Measurements from ENCODE around the gene MMP24. TPM values are rescaled to one million over a fixed set of nuclear protein-coding genes. Genes with fewer than 3 reads are reported as not detected.

Gene MMP24
- total RNA-seq, 2 experiments from 2014 or later, result not detected

Small RNA genes within 50 kb of the gene (small RNA-seq; reads per million reads assigned to genes)
- gene MT1P3, result not detected
- gene RNA5SP483, result not detected

Other genes with a start within 250 kb of the MMP24 start
- gene TRPC4AP, start 133.9 kb upstream of the MMP24 start, total RNA-seq (2014; rRNA removed; shearing (Covaris generic)), result 25.5 and 31.9 TPM in 2 replicates
- 38.8 and 42.3 TPM in 2 replicates for gene TRPC4AP, start 133.9 kb upstream of the MMP24 start, total RNA-seq (2022)
- 19.1 and 19.7 TPM in 2 replicates for gene EDEM2, start 79.4 kb upstream of the MMP24 start, total RNA-seq (2014; rRNA removed; shearing (Covaris generic))
- 20.7 and 23.0 TPM in 2 replicates for gene EDEM2, start 79.4 kb upstream of the MMP24 start, total RNA-seq (2022)
- not detected in 2 replicates for gene PROCR, start 54.6 kb upstream of the MMP24 start, total RNA-seq (2014; rRNA removed; shearing (Covaris generic))
- gene PROCR, start 54.6 kb upstream of the MMP24 start, total RNA-seq (2022), result not detected in 2 replicates
- gene MMP24OS, start 51.4 kb downstream of the MMP24 start, total RNA-seq (2014; rRNA removed; shearing (Covaris generic)), result 13.2 and 14.8 TPM in 2 replicates
- 44.6 and 48.5 TPM in 2 replicates for gene MMP24OS, start 51.4 kb downstream of the MMP24 start, total RNA-seq (2022)
- 93.9 and 113 TPM in 2 replicates for gene EIF6, start 58.1 kb downstream of the MMP24 start, total RNA-seq (2014; rRNA removed; shearing (Covaris generic))
- gene EIF6, start 58.1 kb downstream of the MMP24 start, total RNA-seq (2022), result 90.6 and 106 TPM in 2 replicates
- not detected in 2 replicates for gene FAM83C, start 65.7 kb downstream of the MMP24 start, total RNA-seq (2014; rRNA removed; shearing (Covaris generic))
- gene FAM83C, start 65.7 kb downstream of the MMP24 start, total RNA-seq (2022), result not detected in 2 replicates
- 53.0 and 65.3 TPM in 2 replicates for gene UQCC1, start 185.3 kb downstream of the MMP24 start, total RNA-seq (2014; rRNA removed; shearing (Covaris generic))
- 85.2 and 88.6 TPM in 2 replicates for gene UQCC1, start 185.3 kb downstream of the MMP24 start, total RNA-seq (2022)
- not detected in 2 replicates for gene GDF5, start 211.5 kb downstream of the MMP24 start, total RNA-seq (2014; rRNA removed; shearing (Covaris generic))
- not detected in 2 replicates for gene GDF5, start 211.5 kb downstream of the MMP24 start, total RNA-seq (2022)
- gene CEP250, start 228.9 kb downstream of the MMP24 start, total RNA-seq (2014; rRNA removed; shearing (Covaris generic)), result 28.6 and 31.6 TPM in 2 replicates
- gene CEP250, start 228.9 kb downstream of the MMP24 start, total RNA-seq (2022), result 68.9 and 74.4 TPM in 2 replicates